H1 (cell line): Measurements from ENCODE around the gene ABCA2. TPM values are rescaled to one million over a fixed set of nuclear protein-coding genes. Genes with fewer than 3 reads are reported as not detected.

ENCODE experiments used
- CTCF ChIA-PET: fragments of 300-600 bp; sonication (Branson Sonifier 250); formaldehyde crosslinking; loops from one replicate; lab custom pipeline; 2021; ENCODE audit not compliant: partially characterized antibody; lab: Charles Lee
- POLR2A ChIA-PET: fragments of 300-600 bp; sonication (Branson Sonifier 250); formaldehyde crosslinking; loops from one replicate; lab custom pipeline; 2021; ENCODE audit warnings: inconsistent platforms; ENCODE audit not compliant: partially characterized antibody; lab: Charles Lee
- DNase-seq, 2 experiments: peaks; one replicate each; pipeline versions ENCODE4 v3.0.0 to v3.0.0-alpha.2; 2010 to 2022; ENCODE audit warnings: low spot score in 2 of 2, low read depth in 1 of 2, mixed read lengths in 1 of 2
- FAIRE-seq: peaks from 2 replicates; lab custom pipeline; 2011; peaks lifted over from hg19 to GRCh38; lab: Jason Lieb, UNC
- H2AFZ ChIP-seq: 2 replicates; pipeline ENCODE4 v1.8.1; 2012; ENCODE audit warnings: low read length, inconsistent platforms
- H2AK5ac ChIP-seq: 2 replicates; pipeline ENCODE4 v1.6.1; 2013; ENCODE audit warnings: low read depth, low read length
- H2BK120ac ChIP-seq: replicated peaks from 2 replicates; pipeline ENCODE3; 2013; ENCODE audit warnings: low read depth, low read length, inconsistent platforms
- H2BK12ac ChIP-seq: 2 replicates; pipeline ENCODE4 v1.6.1; 2013; ENCODE audit warnings: low read depth, low read length
- H2BK15ac ChIP-seq: 2 replicates; pipeline ENCODE4 v1.6.1; 2013; ENCODE audit warnings: low read length
- H2BK20ac ChIP-seq: 2 replicates; pipeline ENCODE4 v1.6.1; 2013; ENCODE audit warnings: low read length
- H2BK5ac ChIP-seq: 2 replicates; pipeline ENCODE4 v1.6.1; 2013; ENCODE audit warnings: low read depth, low read length
- H3K14ac ChIP-seq: 2 replicates; pipeline ENCODE4 v1.6.1; 2013; ENCODE audit warnings: inconsistent platforms; ENCODE audit not compliant: insufficient read length
- H3K18ac ChIP-seq: 2 replicates; pipeline ENCODE4 v1.6.1; 2013; ENCODE audit warnings: low read length; ENCODE audit errors: extremely low read depth
- H3K23ac ChIP-seq: 2 replicates; pipeline ENCODE4 v1.6.1; 2013; ENCODE audit warnings: inconsistent platforms; ENCODE audit not compliant: insufficient read length
- H3K23me2 ChIP-seq: 2 replicates; pipeline ENCODE4 v1.6.1; 2013; ENCODE audit warnings: low read depth, low read length
- H3K27ac ChIP-seq: 2 replicates; pipeline ENCODE4 v1.6.1; 2011; ENCODE audit warnings: low read depth, low read length, inconsistent platforms
- H3K27me3 ChIP-seq, 4 experiments: replicated peaks in 1 of 4; 1 replicate in 1 of 4; 2 replicates in 3 of 4; pipeline versions ENCODE4 v1.6.1 to v1.8.1; 2011 to 2013; ENCODE audit warnings: low read length in 3 of 4, mild to moderate bottlenecking in 3 of 4, inconsistent platforms in 2 of 4, mixed read lengths in 2 of 4, moderate library complexity in 1 of 4; ENCODE audit not compliant: control insufficient read depth in 3 of 4, insufficient read depth in 3 of 4; ENCODE audit errors: extremely low read depth in 1 of 4
- H3K36me3 ChIP-seq, 4 experiments: 2 replicates each; pipeline versions ENCODE4 v1.6.1 to v1.8.1; 2011 to 2013; ENCODE audit warnings: mild to moderate bottlenecking in 4 of 4, low read length in 3 of 4, moderate library complexity in 2 of 4, control low read depth in 1 of 4, inconsistent platforms in 1 of 4; ENCODE audit not compliant: insufficient read depth in 4 of 4, control insufficient read depth in 2 of 4
- H3K4ac ChIP-seq: replicated peaks from 2 replicates; pipeline ENCODE3; 2013; ENCODE audit warnings: low read length, low read depth, mixed read lengths, inconsistent platforms; ENCODE audit not compliant: insufficient read length
- H3K4me1 ChIP-seq, 4 experiments: replicated peaks in 1 of 4; 1 replicate in 1 of 4; 2 replicates in 3 of 4; pipeline versions ENCODE4 v1.6.1 to v1.8.1; 2011 to 2013; ENCODE audit warnings: low read length in 3 of 4, inconsistent platforms in 2 of 4, mixed read lengths in 1 of 4; ENCODE audit not compliant: insufficient read depth in 4 of 4, control insufficient read depth in 3 of 4
- H3K4me2 ChIP-seq, 2 experiments: 2 replicates each; pipeline versions ENCODE4 v1.6.1 to v1.8.1; 2011 to 2013; ENCODE audit warnings: low read depth in 2 of 2, low read length in 2 of 2, control low read depth in 1 of 2, inconsistent platforms in 1 of 2, mild to moderate bottlenecking in 1 of 2; ENCODE audit not compliant: insufficient read depth in 1 of 2
- H3K4me3 ChIP-seq, 4 experiments: fragments of 200-600, 300-600 bp in 1 of 4; sonication (generic), shearing (Covaris generic), sonication (Bioruptor Twin) in 1 of 4; 2 replicates each; pipeline versions ENCODE4 v1.5.1 to v1.8.1; 2011 to 2016; ENCODE audit warnings: low read length in 4 of 4, low read depth in 3 of 4, control low read depth in 2 of 4, inconsistent platforms in 2 of 4, mild to moderate bottlenecking in 2 of 4, mixed read lengths in 1 of 4, moderate library complexity in 1 of 4; ENCODE audit not compliant: insufficient read depth in 2 of 4; ENCODE audit errors: extremely low read depth in 1 of 4
- H3K56ac ChIP-seq: replicated peaks from 2 replicates; pipeline ENCODE3; 2013; ENCODE audit warnings: low read depth, mild to moderate bottlenecking, mixed read lengths, low read length, inconsistent platforms; ENCODE audit not compliant: insufficient read length
- H3K79me1 ChIP-seq: 2 replicates; pipeline ENCODE4 v1.6.1; 2013; ENCODE audit warnings: low read depth, low read length, control low read depth
- H3K79me2 ChIP-seq, 2 experiments: 2 replicates each; pipeline versions ENCODE4 v1.6.1 to v1.8.1; 2012 to 2013; ENCODE audit warnings: low read length in 2 of 2, mild to moderate bottlenecking in 2 of 2, inconsistent platforms in 1 of 2; ENCODE audit not compliant: insufficient read depth in 2 of 2, control insufficient read depth in 1 of 2
- H3K9ac ChIP-seq, 4 experiments: replicated peaks in 1 of 4; 1 replicate in 1 of 4; 2 replicates in 3 of 4; pipeline versions ENCODE4 v1.6.1 to v1.8.1; 2011 to 2013; ENCODE audit warnings: low read depth in 3 of 4, low read length in 3 of 4, control low read depth in 2 of 4, mild to moderate bottlenecking in 2 of 4, moderate library complexity in 2 of 4, inconsistent platforms in 1 of 4; ENCODE audit errors: extremely low read depth in 1 of 4
- H3K9me3 ChIP-seq, 2 experiments: 2 replicates each; pipeline versions ENCODE4 v1.6.1 to v1.8.1; 2012 to 2013; ENCODE audit warnings: mild to moderate bottlenecking in 2 of 2, moderate library complexity in 2 of 2, control low read depth in 1 of 2, inconsistent platforms in 1 of 2, low read depth in 1 of 2, low read length in 1 of 2, mixed read lengths in 1 of 2; ENCODE audit not compliant: insufficient read depth in 2 of 2
- H4K20me1 ChIP-seq, 2 experiments: replicated peaks in 1 of 2; 2 replicates each; pipeline versions ENCODE3 to v1.8.1; 2011 to 2013; ENCODE audit warnings: inconsistent platforms in 2 of 2, low read length in 2 of 2, mild to moderate bottlenecking in 1 of 2; ENCODE audit not compliant: insufficient read depth in 2 of 2, control insufficient read depth in 1 of 2
- H4K5ac ChIP-seq: 2 replicates; pipeline ENCODE4 v1.6.1; 2013; ENCODE audit warnings: low read length, low read depth, mixed read lengths, inconsistent platforms; ENCODE audit not compliant: insufficient read length
- H4K8ac ChIP-seq: 2 replicates; pipeline ENCODE4 v1.8.0; 2013; ENCODE audit warnings: mild to moderate bottlenecking, moderate library complexity, low read length, inconsistent platforms; ENCODE audit not compliant: insufficient read depth; ENCODE audit errors: extremely low read depth
- H4K91ac ChIP-seq: replicated peaks from 2 replicates; pipeline ENCODE3; 2013; ENCODE audit warnings: low read length, mixed read lengths, inconsistent platforms; ENCODE audit not compliant: insufficient read length
- BACH1 ChIP-seq: IDR thresholded peaks from 2 replicates; pipeline ENCODE4 v1.6.1; 2012; ENCODE audit warnings: low read length, improper control_type of control experiment
- JUND ChIP-seq: IDR thresholded peaks from 2 replicates; pipeline ENCODE4 v1.6.1; 2011; ENCODE audit warnings: mild to moderate bottlenecking, improper control_type of control experiment, low read length
- KDM4A ChIP-seq: IDR thresholded peaks from one replicate; pipeline ENCODE4 v1.7.1; 2012; ENCODE audit warnings: low read depth, mild to moderate bottlenecking, moderate library complexity, low read length, inconsistent platforms; ENCODE audit not compliant: severe bottlenecking
- RNF2 ChIP-seq: fragments of 200-900, 300-1000 bp; sonication (generic); IDR thresholded peaks from 2 replicates; pipeline ENCODE4 v1.7.1; 2016; ENCODE audit warnings: borderline replicate concordance, low read depth, mild to moderate bottlenecking, antibody characterized with exemption, low read length; ENCODE audit not compliant: poor library complexity, severe bottlenecking; ENCODE audit errors: missing control alignments
- SAP30 ChIP-seq: fragments of 300-600 bp; sonication (generic); IDR thresholded peaks from 2 replicates; pipeline ENCODE4 v1.7.1; 2012; ENCODE audit warnings: low read length, moderate library complexity, mild to moderate bottlenecking, inconsistent platforms; ENCODE audit not compliant: insufficient read depth, insufficient replicate concordance
- WGBS, 2 experiments: shearing (Covaris generic) in 1 of 2; methylation state at CpG; one replicate each; pipeline versions ENCODE4 v1.1.6 to v1.1.7; 2013 to 2015; ENCODE audit warnings: low lambda C conversion rate in 2 of 2, mixed read lengths in 2 of 2, inconsistent platforms in 1 of 2, low coverage in 1 of 2, missing lambda C conversion rate in 1 of 2; ENCODE audit not compliant: insufficient replicate concordance in 2 of 2, insufficient coverage in 1 of 2, insufficient read length in 1 of 2; ENCODE audit errors: extremely low coverage in 1 of 2, missing lambda C conversion rate in 1 of 2; 5-methylcytosine and 5-hydroxymethylcytosine counted together
- polyA plus RNA-seq, 7 experiments: library from polyadenylated mRNA; depleted of rRNA in 3 of 7; stranded (reverse) in 5 of 7; unstranded in 2 of 7; fragments of >200 nt in 5 of 7; fragments of 200-250 nt in 2 of 7; gene quantifications; 1 replicate in 5 of 7; 2 replicates in 1 of 7; 4 replicates in 1 of 7; pipeline versions ENCODE4 v1.2.1 to v1.2.3, GENCODE V29; 2011 to 2013; ENCODE audit warnings: missing spikeins in 2 of 7, mixed read lengths in 2 of 7
- total RNA-seq: library from RNA; stranded (reverse); fragmentation: NEBNext Ultra II Directional; extraction: Animal tissue kit (Norgen Biotek cat#: 25700); gene quantifications from 2 replicates; pipeline ENCODE4 v1.2.1, GENCODE V29; 2021
- TF ChIP-seq, protein P1 (sequence below), 3 experiments: IDR thresholded peaks; 1 replicate in 2 of 3; 2 replicates in 1 of 3; pipeline versions ENCODE4 v1.5.1 to v1.6.1; 2011; ENCODE audit warnings: low read length in 3 of 3, mild to moderate bottlenecking in 3 of 3, inconsistent platforms in 2 of 3, low read depth in 1 of 3, moderate library complexity in 1 of 3; ENCODE audit not compliant: insufficient read depth in 1 of 3; ENCODE audit errors: control extremely low read depth in 1 of 3
- TF ChIP-seq, protein P2 (sequence below): IDR thresholded peaks from 2 replicates; pipeline ENCODE4 v1.6.1; 2012; ENCODE audit warnings: inconsistent platforms

ABCA2 gene
- total and polyA plus RNA-seq, 2 of the 8 experiments (the other 6 are each of a cell fraction or from before 2014, with no cell fraction given): 12.5 to 14.3 TPM

- Histone ChIP-seq H2AK5ac (no peak overlapping the region), H3K23me2 (peaks cover 4% of the 10 kb centered on the region; the same call in 1 of the 2 replicates), H3K27me3 (peaks cover 1 to 27% (median 15%) of the 10 kb centered on the region in 4 experiments; a peak in 6 of 7 replicates), H4K5ac (no peak overlapping the region), H2BK5ac (no peak overlapping the region), H3K79me2 (no peaks in the 10 kb centered on the region), H3K4me3 (no peak overlapping the region), H4K8ac (no peak overlapping the region; the same call in 1 of the 2 replicates), H4K20me1 (peaks cover 1 to 2% of the 10 kb centered on the region in 2 experiments), H2BK20ac (no peak overlapping the region), H4K91ac (no peak overlapping the region), H2AFZ (no peak overlapping the region), H3K79me1 (no peaks in the 10 kb centered on the region), H3K18ac (no peak overlapping the region), H3K23ac (no peak overlapping the region), H3K27ac (no peak overlapping the region), H3K14ac (no peak overlapping the region), H3K9ac (no peak overlapping the region), H2BK120ac (no peak overlapping the region), H2BK15ac (no peak overlapping the region), H2BK12ac (no peak overlapping the region; the same call in 1 of the 2 replicates), H3K4me2 (no peak overlapping the region), H3K9me3 (no peaks in the 10 kb centered on the region), H3K56ac (no peak overlapping the region), H3K36me3 (no peaks in the 10 kb centered on the region), H3K4me1 (peaks cover 0 to 11% (median 2%) of the 10 kb centered on the region in 4 experiments; a peak in 5 of 7 replicates), H3K4ac (no peak overlapping the region)
- DNase-seq: no peak
- ChIA-PET CTCF (interaction anchor here (1.2 to 8.5 kb wide), 21 partner anchors 11 to 248 kb away, joined by 3 to 110 read pairs (median 10); partner anchors contain the start of genes AJM1, C8G, CLIC3 and LCNL1), POLR2A (interaction anchor here (1.9 to 2.1 kb wide), 2 partner anchors 14 kb away, joined by 4 to 5 read pairs; no protein-coding TSS in a partner anchor)
- no peak for FAIRE-seq
- WGBS, 2 experiments: 95% methylated on average over 64 of the region's 65 CpGs; no CpG with 5 or more reads in 1 of the 2 experiments
- TF ChIP-seq SAP30 (no peak), KDM4A (no peak), BACH1 (no peak), RNF2 (no peak), JUND (no peak)
- TF ChIP-seq, protein P1, sequence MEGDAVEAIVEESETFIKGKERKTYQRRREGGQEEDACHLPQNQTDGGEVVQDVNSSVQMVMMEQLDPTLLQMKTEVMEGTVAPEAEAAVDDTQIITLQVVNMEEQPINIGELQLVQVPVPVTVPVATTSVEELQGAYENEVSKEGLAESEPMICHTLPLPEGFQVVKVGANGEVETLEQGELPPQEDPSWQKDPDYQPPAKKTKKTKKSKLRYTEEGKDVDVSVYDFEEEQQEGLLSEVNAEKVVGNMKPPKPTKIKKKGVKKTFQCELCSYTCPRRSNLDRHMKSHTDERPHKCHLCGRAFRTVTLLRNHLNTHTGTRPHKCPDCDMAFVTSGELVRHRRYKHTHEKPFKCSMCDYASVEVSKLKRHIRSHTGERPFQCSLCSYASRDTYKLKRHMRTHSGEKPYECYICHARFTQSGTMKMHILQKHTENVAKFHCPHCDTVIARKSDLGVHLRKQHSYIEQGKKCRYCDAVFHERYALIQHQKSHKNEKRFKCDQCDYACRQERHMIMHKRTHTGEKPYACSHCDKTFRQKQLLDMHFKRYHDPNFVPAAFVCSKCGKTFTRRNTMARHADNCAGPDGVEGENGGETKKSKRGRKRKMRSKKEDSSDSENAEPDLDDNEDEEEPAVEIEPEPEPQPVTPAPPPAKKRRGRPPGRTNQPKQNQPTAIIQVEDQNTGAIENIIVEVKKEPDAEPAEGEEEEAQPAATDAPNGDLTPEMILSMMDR (IDR thresholded peaks at IDR 0.05; ENCODE audit: control extremely low read depth in 1 of 3, insufficient read depth in 1 of 3, low read depth in 1 of 3, low read length in 3 of 3): no peak
- TF ChIP-seq, protein P2, sequence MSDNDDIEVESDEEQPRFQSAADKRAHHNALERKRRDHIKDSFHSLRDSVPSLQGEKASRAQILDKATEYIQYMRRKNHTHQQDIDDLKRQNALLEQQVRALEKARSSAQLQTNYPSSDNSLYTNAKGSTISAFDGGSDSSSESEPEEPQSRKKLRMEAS: no peak
Observed at GRCh38 chr9:137030538-137031527, 2.8 kb upstream of the ABCA2 start.
